ENCODE data around the gene LHPP. TPM values are rescaled to one million over a fixed set of nuclear protein-coding genes. Genes with fewer than 3 reads are reported as not detected.

The LHPP gene
- total RNA-seq, 1 donor from 2014 or later = 4.2 TPM

DNA sequence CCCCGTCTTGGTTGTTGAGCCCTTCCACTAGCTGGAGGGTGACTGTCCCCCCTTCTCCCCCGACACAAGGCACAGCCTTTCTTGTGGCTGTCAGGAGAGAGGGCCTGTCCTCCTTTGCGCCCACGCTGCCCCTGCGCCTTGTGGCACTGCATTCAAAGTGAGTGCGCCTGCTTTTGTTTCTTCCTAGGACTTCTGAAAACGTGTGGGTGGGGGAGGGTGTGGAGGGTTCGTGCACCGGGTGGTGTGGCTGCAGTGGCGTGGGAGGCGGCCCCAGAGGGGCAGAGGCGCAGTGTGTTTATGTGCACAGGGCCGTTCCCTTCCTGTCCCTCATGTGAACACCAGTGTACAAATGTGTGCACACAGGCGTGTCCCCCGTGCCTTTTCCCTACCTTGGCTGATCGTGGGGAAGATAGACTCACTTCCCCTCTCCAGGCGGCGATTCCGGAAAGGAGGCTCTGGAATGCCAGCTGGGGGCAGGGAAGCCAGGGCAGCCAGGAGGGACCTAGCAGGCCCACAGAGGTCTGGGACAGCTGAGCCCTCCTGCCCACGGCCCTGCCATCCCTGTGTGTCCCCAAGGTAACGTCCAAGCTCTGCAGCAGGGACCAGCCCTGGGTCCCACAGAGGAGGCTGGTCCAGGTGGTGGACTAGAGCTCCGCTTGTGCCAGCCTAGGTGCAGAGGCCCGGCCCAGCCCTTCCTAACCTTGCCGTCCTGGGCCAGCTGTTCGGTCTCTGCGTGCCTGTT is 88.8 kb downstream of the LHPP start:
- no peaks in the 10 kb centered on the region for H3K36me3 Mint-ChIP-seq (ENCODE audit: low read depth, unreplicated experiment)
- no peaks in the 10 kb centered on the region for H3K9me3 Mint-ChIP-seq (ENCODE audit: unreplicated experiment)
- TF ChIP-seq, protein P1, sequence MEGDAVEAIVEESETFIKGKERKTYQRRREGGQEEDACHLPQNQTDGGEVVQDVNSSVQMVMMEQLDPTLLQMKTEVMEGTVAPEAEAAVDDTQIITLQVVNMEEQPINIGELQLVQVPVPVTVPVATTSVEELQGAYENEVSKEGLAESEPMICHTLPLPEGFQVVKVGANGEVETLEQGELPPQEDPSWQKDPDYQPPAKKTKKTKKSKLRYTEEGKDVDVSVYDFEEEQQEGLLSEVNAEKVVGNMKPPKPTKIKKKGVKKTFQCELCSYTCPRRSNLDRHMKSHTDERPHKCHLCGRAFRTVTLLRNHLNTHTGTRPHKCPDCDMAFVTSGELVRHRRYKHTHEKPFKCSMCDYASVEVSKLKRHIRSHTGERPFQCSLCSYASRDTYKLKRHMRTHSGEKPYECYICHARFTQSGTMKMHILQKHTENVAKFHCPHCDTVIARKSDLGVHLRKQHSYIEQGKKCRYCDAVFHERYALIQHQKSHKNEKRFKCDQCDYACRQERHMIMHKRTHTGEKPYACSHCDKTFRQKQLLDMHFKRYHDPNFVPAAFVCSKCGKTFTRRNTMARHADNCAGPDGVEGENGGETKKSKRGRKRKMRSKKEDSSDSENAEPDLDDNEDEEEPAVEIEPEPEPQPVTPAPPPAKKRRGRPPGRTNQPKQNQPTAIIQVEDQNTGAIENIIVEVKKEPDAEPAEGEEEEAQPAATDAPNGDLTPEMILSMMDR (IDR thresholded peaks at IDR 0.05; ENCODE audit: unreplicated experiment) = no peak
- no peak overlapping the region for H3K4me3 Mint-ChIP-seq (ENCODE audit: unreplicated experiment)
- no peak overlapping the region for H3K27ac Mint-ChIP-seq (ENCODE audit: unreplicated experiment)
- no peak for DNase-seq (ENCODE audit: low spot score)
- peaks cover 5% of the 10 kb centered on the region for H3K27me3 Mint-ChIP-seq (ENCODE audit: unreplicated experiment)
- no peaks in the 10 kb centered on the region for H3K4me1 Mint-ChIP-seq (ENCODE audit: unreplicated experiment)

DNA sequence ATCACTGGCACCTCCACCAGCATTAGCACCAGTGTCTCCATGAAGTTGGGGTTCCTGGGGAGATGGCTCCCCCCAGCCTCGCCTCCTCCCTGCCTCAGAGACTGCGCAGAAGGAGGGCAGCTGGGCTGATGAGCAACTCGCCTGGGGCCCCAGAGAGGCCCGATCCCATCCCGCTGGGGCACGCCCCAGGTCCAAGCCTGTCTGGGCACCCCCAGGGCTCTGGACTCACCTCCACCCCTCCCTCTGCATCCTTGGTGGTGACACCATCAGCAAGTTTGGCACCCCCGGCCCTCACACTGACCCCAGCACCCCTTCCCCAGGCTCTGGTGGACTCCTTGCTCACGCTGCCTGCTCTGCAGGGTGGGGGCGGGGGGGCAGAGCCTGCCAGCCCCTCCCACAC is 89.5 kb downstream of the LHPP start:
- Mint-ChIP-seq H3K27me3 (ENCODE audit: unreplicated experiment) (peaks cover 5% of the 10 kb centered on the region), H3K4me1 (ENCODE audit: unreplicated experiment) (no peaks in the 10 kb centered on the region), H3K9me3 (ENCODE audit: unreplicated experiment) (no peaks in the 10 kb centered on the region), H3K27ac (ENCODE audit: unreplicated experiment) (no peak overlapping the region), H3K36me3 (ENCODE audit: low read depth, unreplicated experiment) (no peaks in the 10 kb centered on the region), H3K4me3 (ENCODE audit: unreplicated experiment) (no peak overlapping the region)
- no peak for DNase-seq (ENCODE audit: low spot score)
- TF ChIP-seq, protein P1 (IDR thresholded peaks at IDR 0.05; ENCODE audit: unreplicated experiment) = no peak

DNA sequence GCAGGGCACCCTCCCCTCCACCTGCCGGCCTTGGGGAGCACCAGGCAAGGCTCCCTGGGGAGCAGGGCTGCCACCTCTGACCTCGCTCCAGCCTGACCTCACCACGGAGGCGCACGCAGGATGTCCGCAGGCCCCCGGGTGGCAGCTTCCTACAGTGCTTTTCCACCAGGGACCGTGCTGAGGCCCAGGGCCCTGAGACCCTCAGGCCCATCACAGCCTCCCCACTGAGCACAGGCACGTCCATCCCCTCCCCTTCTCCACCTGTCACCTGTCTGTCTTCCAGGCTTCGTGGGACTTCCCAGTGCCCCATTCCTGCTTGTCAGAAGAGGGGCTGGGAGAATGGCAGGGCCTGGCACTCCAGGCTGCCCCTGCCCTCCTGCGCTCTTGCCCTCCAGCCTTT is 90.1 kb downstream of the LHPP start:
- DNase-seq (ENCODE audit: low spot score) = no peak
- Mint-ChIP-seq H3K27ac (ENCODE audit: unreplicated experiment) (no peak overlapping the region), H3K4me1 (ENCODE audit: unreplicated experiment) (no peaks in the 10 kb centered on the region), H3K9me3 (ENCODE audit: unreplicated experiment) (no peaks in the 10 kb centered on the region), H3K36me3 (ENCODE audit: low read depth, unreplicated experiment) (no peaks in the 10 kb centered on the region), H3K27me3 (ENCODE audit: unreplicated experiment) (peaks cover 4% of the 10 kb centered on the region), H3K4me3 (ENCODE audit: unreplicated experiment) (no peak overlapping the region)
- TF ChIP-seq, protein P1 (IDR thresholded peaks at IDR 0.05; ENCODE audit: unreplicated experiment) = no peak

DNA sequence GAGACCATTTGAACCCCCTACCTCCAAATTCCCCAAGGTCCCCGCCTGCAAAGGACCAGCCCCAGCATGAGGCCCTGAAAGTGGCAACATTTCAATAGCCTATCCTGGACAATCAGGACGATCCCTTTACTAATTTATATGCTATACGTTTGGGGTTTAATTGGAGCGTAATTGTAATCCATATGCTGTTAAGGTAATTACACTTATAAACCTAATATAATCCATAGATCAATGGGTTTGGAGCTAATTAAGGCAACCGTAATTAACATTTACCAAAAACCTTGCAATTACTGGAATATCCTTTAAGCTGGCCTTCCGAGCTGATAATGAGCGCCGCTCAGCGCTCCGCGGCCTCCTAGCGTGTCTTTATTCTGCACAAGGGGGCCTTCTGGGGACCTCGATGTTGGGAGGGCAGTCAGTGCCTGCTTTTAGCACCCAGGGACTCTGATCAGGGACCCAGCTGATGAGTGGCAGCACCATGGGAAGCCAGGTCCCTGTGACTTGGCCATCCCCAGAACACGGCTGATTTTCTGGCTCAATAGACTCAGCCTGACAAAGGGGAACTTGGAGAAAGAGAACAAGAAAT is 91.2 kb downstream of the LHPP start:
- no peaks in the 10 kb centered on the region for H3K4me1 Mint-ChIP-seq (ENCODE audit: unreplicated experiment)
- TF ChIP-seq, protein P1 (IDR thresholded peaks at IDR 0.05; ENCODE audit: unreplicated experiment) = no peak
- H3K27ac Mint-ChIP-seq (ENCODE audit: unreplicated experiment) = no peak overlapping the region
- H3K36me3 Mint-ChIP-seq (ENCODE audit: low read depth, unreplicated experiment) = no peaks in the 10 kb centered on the region
- no peak for DNase-seq (ENCODE audit: low spot score)
- H3K27me3 Mint-ChIP-seq (ENCODE audit: unreplicated experiment) = peaks cover 4% of the 10 kb centered on the region
- no peak overlapping the region for H3K4me3 Mint-ChIP-seq (ENCODE audit: unreplicated experiment)
- H3K9me3 Mint-ChIP-seq (ENCODE audit: unreplicated experiment) = no peaks in the 10 kb centered on the region

All from endothelial cell (in vitro differentiated cells).